K562 (cell line): ENCODE results near the gene CGNL1. TPM values are rescaled to one million over a fixed set of nuclear protein-coding genes. Genes with fewer than 3 reads are reported as not detected.

Experiments
- CBX1 ChIP-seq: sonication (generic); IDR thresholded peaks from 2 replicates; pipeline ENCODE4 v1.6.1; 2016; ENCODE audit warnings: antibody characterized with exemption, low read depth, mild to moderate bottlenecking
- CHD2 ChIP-seq: IDR thresholded peaks from 2 replicates; pipeline ENCODE4 v1.6.1; 2011; ENCODE audit warnings: low read depth, low read length
- GABPA ChIP-seq: fragments of 200-800 bp; sonication (Bioruptor generic); conservative IDR thresholded peaks from 2 replicates; pipeline ENCODE4 v1.6.1; 2016; ENCODE audit warnings: low read depth, missing genetic modification characterization, missing compliant biosample characterization
- KDM2B ChIP-seq: fragments of 250-450 bp; sonication (Bioruptor Pico); IDR thresholded peaks from 2 replicates; pipeline ENCODE4 v1.8.0; 2021; ENCODE audit warnings: mild to moderate bottlenecking, moderate library complexity
- MTF1 ChIP-seq: fragments of 250-450 bp; sonication (Bioruptor Pico); IDR thresholded peaks from 2 replicates; pipeline ENCODE4 v1.9.0; 2021; ENCODE audit warnings: moderate library complexity, mild to moderate bottlenecking, inconsistent platforms, borderline replicate concordance
- polyA plus RNA-seq, 8 experiments: library from polyadenylated mRNA; depleted of rRNA in 4 of 8; stranded (reverse) in 5 of 8; unstranded in 3 of 8; fragments of >200 nt; fragmentation: Nextera tagmentation in 2 of 8; fragmentation: Illumina TruSeq in 1 of 8; extraction: Ambion mirVana in 2 of 8; extraction: Trizol in 1 of 8; gene quantifications; 2 replicates each; pipeline versions ENCODE4 v1.2.1 to v1.2.3, GENCODE V29; 2011 to 2014; ENCODE audit warnings: inconsistent platforms in 1 of 8, missing spikeins in 1 of 8
- total RNA-seq, 7 experiments: library from RNA; depleted of rRNA in 6 of 7; stranded (reverse); fragments of >200 nt in 6 of 7; fragmentation: Illumina TruSeq in 2 of 7; extraction: Trizol in 2 of 7; gene quantifications; 2 replicates each; pipeline versions ENCODE4 v1.2.1 to v1.2.3, GENCODE V29; 2011 to 2021; ENCODE audit warnings: low replicate concordance in 1 of 7
- TF ChIP-seq, protein P1 (sequence below), 2 experiments: fragments of 450-650 bp in 1 of 2; sonication (generic) in 1 of 2; formaldehyde crosslinking in 1 of 2; IDR thresholded peaks; 2 replicates each; pipeline versions ENCODE4 v1.7.1 to v1.9.0; 2016 to 2022; ENCODE audit warnings: inconsistent platforms in 1 of 2, mild to moderate bottlenecking in 1 of 2, missing genetic modification reagents in 1 of 2
- TF ChIP-seq, protein P2 (sequence below): IDR thresholded peaks from 2 replicates; pipeline ENCODE4 v1.6.1; 2011; ENCODE audit warnings: borderline replicate concordance, low read depth, mild to moderate bottlenecking, moderate library complexity, low read length; ENCODE audit not compliant: insufficient read depth, poor library complexity, severe bottlenecking
- TF ChIP-seq, protein P3 (sequence below): IDR thresholded peaks from 3 replicates; pipeline ENCODE4 v1.6.1; 2011; ENCODE audit warnings: borderline replicate concordance, mild to moderate bottlenecking; ENCODE audit not compliant: insufficient read length, insufficient read depth
- TF ChIP-seq, protein P4 (sequence below): IDR thresholded peaks from 3 replicates; pipeline ENCODE4 v1.6.1; 2011; ENCODE audit warnings: borderline replicate concordance, mild to moderate bottlenecking, moderate library complexity; ENCODE audit not compliant: insufficient read length; ENCODE audit errors: extremely low read depth

Gene CGNL1
- total and polyA plus RNA-seq, 9 of the 15 experiments (the other 6 are each of a cell fraction or from before 2014, with no cell fraction given), result 0.01 to 0.07 TPM; not detected in 7

DNA sequence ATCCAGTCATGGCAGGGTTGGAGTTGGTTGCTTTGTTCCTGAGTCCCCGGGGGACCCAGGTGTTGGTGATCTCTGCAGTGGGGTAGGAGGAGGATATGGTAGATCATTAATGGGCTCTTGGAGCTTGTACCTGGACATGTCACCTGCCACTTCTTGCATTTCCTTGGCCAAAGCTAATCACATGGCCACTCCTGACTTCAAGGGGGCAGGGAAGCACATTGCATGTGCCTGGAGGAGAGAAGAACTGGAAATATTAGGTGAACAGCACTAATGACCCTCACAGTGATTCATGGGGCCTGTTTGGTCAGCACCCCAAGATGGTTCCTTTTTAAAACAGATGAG, 128.3 kb downstream of the CGNL1 start (continued):
- TF ChIP-seq, protein P1, sequence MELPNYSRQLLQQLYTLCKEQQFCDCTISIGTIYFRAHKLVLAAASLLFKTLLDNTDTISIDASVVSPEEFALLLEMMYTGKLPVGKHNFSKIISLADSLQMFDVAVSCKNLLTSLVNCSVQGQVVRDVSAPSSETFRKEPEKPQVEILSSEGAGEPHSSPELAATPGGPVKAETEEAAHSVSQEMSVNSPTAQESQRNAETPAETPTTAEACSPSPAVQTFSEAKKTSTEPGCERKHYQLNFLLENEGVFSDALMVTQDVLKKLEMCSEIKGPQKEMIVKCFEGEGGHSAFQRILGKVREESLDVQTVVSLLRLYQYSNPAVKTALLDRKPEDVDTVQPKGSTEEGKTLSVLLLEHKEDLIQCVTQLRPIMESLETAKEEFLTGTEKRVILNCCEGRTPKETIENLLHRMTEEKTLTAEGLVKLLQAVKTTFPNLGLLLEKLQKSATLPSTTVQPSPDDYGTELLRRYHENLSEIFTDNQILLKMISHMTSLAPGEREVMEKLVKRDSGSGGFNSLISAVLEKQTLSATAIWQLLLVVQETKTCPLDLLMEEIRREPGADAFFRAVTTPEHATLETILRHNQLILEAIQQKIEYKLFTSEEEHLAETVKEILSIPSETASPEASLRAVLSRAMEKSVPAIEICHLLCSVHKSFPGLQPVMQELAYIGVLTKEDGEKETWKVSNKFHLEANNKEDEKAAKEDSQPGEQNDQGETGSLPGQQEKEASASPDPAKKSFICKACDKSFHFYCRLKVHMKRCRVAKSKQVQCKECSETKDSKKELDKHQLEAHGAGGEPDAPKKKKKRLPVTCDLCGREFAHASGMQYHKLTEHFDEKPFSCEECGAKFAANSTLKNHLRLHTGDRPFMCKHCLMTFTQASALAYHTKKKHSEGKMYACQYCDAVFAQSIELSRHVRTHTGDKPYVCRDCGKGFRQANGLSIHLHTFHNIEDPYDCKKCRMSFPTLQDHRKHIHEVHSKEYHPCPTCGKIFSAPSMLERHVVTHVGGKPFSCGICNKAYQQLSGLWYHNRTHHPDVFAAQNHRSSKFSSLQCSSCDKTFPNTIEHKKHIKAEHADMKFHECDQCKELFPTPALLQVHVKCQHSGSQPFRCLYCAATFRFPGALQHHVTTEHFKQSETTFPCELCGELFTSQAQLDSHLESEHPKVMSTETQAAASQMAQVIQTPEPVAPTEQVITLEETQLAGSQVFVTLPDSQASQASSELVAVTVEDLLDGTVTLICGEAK (IDR thresholded peaks at IDR 0.05), result no peak
- TF ChIP-seq, protein P1 (CRISPR knock-in tag; IDR thresholded peaks at IDR 0.05), result no peak
- TF ChIP-seq CBX1 (no peak), CHD2 (no peak), GABPA (no peak), KDM2B (CRISPR knock-in tag) (no peak), MTF1 (no peak)
- TF ChIP-seq, protein P2, sequence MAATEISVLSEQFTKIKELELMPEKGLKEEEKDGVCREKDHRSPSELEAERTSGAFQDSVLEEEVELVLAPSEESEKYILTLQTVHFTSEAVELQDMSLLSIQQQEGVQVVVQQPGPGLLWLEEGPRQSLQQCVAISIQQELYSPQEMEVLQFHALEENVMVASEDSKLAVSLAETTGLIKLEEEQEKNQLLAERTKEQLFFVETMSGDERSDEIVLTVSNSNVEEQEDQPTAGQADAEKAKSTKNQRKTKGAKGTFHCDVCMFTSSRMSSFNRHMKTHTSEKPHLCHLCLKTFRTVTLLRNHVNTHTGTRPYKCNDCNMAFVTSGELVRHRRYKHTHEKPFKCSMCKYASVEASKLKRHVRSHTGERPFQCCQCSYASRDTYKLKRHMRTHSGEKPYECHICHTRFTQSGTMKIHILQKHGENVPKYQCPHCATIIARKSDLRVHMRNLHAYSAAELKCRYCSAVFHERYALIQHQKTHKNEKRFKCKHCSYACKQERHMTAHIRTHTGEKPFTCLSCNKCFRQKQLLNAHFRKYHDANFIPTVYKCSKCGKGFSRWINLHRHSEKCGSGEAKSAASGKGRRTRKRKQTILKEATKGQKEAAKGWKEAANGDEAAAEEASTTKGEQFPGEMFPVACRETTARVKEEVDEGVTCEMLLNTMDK, result no peak
- TF ChIP-seq, protein P3, sequence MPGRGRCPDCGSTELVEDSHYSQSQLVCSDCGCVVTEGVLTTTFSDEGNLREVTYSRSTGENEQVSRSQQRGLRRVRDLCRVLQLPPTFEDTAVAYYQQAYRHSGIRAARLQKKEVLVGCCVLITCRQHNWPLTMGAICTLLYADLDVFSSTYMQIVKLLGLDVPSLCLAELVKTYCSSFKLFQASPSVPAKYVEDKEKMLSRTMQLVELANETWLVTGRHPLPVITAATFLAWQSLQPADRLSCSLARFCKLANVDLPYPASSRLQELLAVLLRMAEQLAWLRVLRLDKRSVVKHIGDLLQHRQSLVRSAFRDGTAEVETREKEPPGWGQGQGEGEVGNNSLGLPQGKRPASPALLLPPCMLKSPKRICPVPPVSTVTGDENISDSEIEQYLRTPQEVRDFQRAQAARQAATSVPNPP, result no peak
- TF ChIP-seq, protein P4, sequence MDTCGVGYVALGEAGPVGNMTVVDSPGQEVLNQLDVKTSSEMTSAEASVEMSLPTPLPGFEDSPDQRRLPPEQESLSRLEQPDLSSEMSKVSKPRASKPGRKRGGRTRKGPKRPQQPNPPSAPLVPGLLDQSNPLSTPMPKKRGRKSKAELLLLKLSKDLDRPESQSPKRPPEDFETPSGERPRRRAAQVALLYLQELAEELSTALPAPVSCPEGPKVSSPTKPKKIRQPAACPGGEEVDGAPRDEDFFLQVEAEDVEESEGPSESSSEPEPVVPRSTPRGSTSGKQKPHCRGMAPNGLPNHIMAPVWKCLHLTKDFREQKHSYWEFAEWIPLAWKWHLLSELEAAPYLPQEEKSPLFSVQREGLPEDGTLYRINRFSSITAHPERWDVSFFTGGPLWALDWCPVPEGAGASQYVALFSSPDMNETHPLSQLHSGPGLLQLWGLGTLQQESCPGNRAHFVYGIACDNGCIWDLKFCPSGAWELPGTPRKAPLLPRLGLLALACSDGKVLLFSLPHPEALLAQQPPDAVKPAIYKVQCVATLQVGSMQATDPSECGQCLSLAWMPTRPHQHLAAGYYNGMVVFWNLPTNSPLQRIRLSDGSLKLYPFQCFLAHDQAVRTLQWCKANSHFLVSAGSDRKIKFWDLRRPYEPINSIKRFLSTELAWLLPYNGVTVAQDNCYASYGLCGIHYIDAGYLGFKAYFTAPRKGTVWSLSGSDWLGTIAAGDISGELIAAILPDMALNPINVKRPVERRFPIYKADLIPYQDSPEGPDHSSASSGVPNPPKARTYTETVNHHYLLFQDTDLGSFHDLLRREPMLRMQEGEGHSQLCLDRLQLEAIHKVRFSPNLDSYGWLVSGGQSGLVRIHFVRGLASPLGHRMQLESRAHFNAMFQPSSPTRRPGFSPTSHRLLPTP, result no peak
